CD4-positive, alpha-beta T cell treated with Interferon alpha-2 for 1 hour (primary cell): Measurements from ENCODE around the gene SLC35F4.
"Not testable (repeated sequence)": the region's sequence is repeated elsewhere in the genome, so short reads cannot be mapped to it uniquely, and the experiment has no call there.

ENCODE experiments used
- DNase-seq, 2 donors: peaks; one replicate each; pipeline ENCODE4 v3.0.0-alpha.2; 2020 to 2022

The SLC35F4 gene

GRCh38 chr14:57771801-57772200, 94.1 kb downstream of the SLC35F4 start:
- DNase-seq: no peak

GRCh38 chr14:57769863-57770523, 95.9 kb downstream of the SLC35F4 start:
- DNase-seq: no peak

- no peak for DNase-seq
Observed at GRCh38 chr14:57761800-57762199, 104.1 kb downstream of the SLC35F4 start.

- no peak for DNase-seq
Observed at GRCh38 chr14:57760896-57761295, 105.0 kb downstream of the SLC35F4 start.

- no peak for DNase-seq
Observed at GRCh38 chr14:57755018-57755521, 110.8 kb downstream of the SLC35F4 start.

- DNase-seq: no peak
Observed at GRCh38 chr14:57754527-57754926, 111.4 kb downstream of the SLC35F4 start.

GRCh38 chr14:57753821-57754220, 112.1 kb downstream of the SLC35F4 start:
- no peak for DNase-seq

- not testable (repeated sequence) for DNase-seq
Observed at GRCh38 chr14:57752142-57752695, 113.7 kb downstream of the SLC35F4 start.

GRCh38 chr14:57751400-57751799, 114.5 kb downstream of the SLC35F4 start:
- DNase-seq: no peak

- no peak for DNase-seq
Observed at GRCh38 chr14:57749267-57749666, 116.6 kb downstream of the SLC35F4 start.

- DNase-seq: no peak
Observed at GRCh38 chr14:57748279-57748678, 117.6 kb downstream of the SLC35F4 start.

- DNase-seq: no peak
Observed at GRCh38 chr14:57747036-57747435, 118.9 kb downstream of the SLC35F4 start.

- DNase-seq: no peak
Observed at GRCh38 chr14:57746563-57746962, 119.3 kb downstream of the SLC35F4 start.

GRCh38 chr14:57739516-57739915, 126.4 kb downstream of the SLC35F4 start:
- no peak for DNase-seq

GRCh38 chr14:57737598-57737997, 128.3 kb downstream of the SLC35F4 start:
- no peak for DNase-seq

- DNase-seq: no peak
Observed at GRCh38 chr14:57736391-57736790, 129.5 kb downstream of the SLC35F4 start.

GRCh38 chr14:57735276-57735675, 130.6 kb downstream of the SLC35F4 start:
- DNase-seq: no peak

- no peak for DNase-seq
Observed at GRCh38 chr14:57732463-57733285, 133.2 kb downstream of the SLC35F4 start.

- DNase-seq: no peak
Observed at GRCh38 chr14:57729208-57730187, 136.4 kb downstream of the SLC35F4 start.

- no peak for DNase-seq
Observed at GRCh38 chr14:57725399-57726077, 140.4 kb downstream of the SLC35F4 start.

GRCh38 chr14:57722141-57722540, 143.8 kb downstream of the SLC35F4 start:
- DNase-seq: not testable (repeated sequence)

- DNase-seq: no peak
Observed at GRCh38 chr14:57714487-57714931, 151.4 kb downstream of the SLC35F4 start.
